ENCODE measurements around the gene CES1. TPM values are rescaled to one million over a fixed set of nuclear protein-coding genes. Genes with fewer than 3 reads are reported as not detected.

Gene CES1
- total and polyA plus RNA-seq, 7 donors, result 1.3 to 4.9 (median 3.2) TPM

DNA sequence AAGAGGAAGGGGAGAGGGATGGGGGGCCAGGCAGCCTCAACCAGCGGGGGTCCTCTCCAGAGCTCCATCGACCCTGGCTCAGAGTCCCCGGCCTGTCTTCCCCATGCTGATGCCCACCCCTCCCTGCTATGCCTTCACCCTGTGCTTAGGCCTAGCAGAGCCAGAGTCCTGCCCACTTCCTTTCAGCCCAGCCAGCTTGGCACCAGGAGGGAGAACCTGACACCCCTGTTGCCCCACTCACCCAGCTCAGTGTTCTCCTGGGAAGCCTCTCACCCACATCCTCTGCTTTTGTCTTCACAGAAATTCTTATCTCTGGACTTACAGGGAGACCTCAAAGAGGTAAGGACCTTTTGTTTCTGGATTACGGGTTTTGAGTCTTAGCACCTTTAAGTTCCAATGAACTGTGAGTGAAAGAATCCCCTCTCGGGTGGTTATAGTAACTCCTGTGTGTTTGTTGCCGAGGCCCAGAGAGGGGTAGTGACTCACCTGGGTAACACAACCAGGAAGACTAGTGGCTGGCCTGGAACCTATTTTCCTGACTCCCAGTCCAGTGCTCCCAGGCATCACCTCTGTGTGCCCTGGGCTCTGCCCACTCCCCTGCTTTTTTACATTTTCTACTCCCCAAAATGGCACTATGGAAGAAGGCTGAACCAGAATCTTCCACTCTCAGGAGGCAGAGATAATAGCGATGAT, 53.3 kb downstream of the CES1 start:
- H3K9me3 ChIP-seq, result no peaks in the 10 kb centered on the region
- ATAC-seq, result peak in 3 of 4 donors; percentile 47 to 72 (median 68)
- H3K27me3 ChIP-seq (ENCODE audit: insufficient read depth in 3 of 3, low read length in 2 of 3), result peaks cover 0 to 2% (median 0%) of the 10 kb centered on the region in 3 donors
- TF ChIP-seq CTCF (IDR thresholded peaks at IDR 0.05), result no peak
- no peak overlapping the region for H3K4me3 ChIP-seq
- H3K27ac ChIP-seq, result no peak overlapping the region
- DNase-seq, result no peak
- H3K36me3 ChIP-seq (ENCODE audit: insufficient read depth in 1 of 2, low read depth in 1 of 2), result no peaks in the 10 kb centered on the region
- intact Hi-C loops (cut with DNase I), result no loop called here
- 70 to 82% (median 81%) methylated on average over 4 to 7 of the region's 7 CpGs for WGBS, 3 donors
- no peaks in the 10 kb centered on the region for H3K4me1 ChIP-seq

GRCh38 chr16:55778757-55779156, 54.1 kb downstream of the CES1 start:
- no peak for TF ChIP-seq CTCF (IDR thresholded peaks at IDR 0.05)
- Histone ChIP-seq H3K27me3 (ENCODE audit: insufficient read depth in 3 of 3, low read length in 2 of 3) (peaks cover 0 to 2% (median 0%) of the 10 kb centered on the region in 3 donors), H3K27ac (no peak overlapping the region), H3K4me1 (no peaks in the 10 kb centered on the region), H3K9me3 (no peaks in the 10 kb centered on the region), H3K36me3 (ENCODE audit: insufficient read depth in 1 of 2, low read depth in 1 of 2) (no peaks in the 10 kb centered on the region), H3K4me3 (no peak overlapping the region)
- intact Hi-C loops (cut with DNase I), result no loop called here
- ATAC-seq (no peak), DNase-seq (no peak)
- WGBS, 3 donors, result 88 to 96% (median 95%) methylated on average over 2 of the region's 2 CpGs

DNA sequence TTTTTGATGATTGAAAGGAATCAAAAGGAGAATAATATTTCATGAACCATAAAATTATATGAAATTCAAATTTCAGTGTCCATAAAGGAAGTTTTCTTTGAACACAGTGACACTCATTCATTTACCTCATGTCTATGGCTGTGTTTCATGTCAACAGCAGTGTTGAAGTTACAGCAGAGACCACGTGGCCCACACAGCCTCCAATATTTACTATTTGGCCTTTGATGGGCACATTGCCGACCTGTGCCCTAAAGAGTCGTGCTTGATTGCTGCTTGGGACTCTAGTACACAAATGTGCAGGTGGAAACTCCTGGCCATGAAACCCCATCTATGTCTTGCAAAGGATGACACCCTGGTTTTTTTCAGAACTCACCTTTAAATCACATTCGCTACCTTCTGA, 57.0 kb downstream of the CES1 start:
- intact Hi-C loops (cut with DNase I), result no loop called here
- Histone ChIP-seq H3K36me3 (ENCODE audit: insufficient read depth in 1 of 2, low read depth in 1 of 2) (no peaks in the 10 kb centered on the region), H3K27ac (no peak overlapping the region), H3K4me3 (no peak overlapping the region), H3K9me3 (no peaks in the 10 kb centered on the region), H3K27me3 (ENCODE audit: insufficient read depth in 3 of 3, low read length in 2 of 3) (peaks cover 0 to 1% (median 0%) of the 10 kb centered on the region in 3 donors), H3K4me1 (no peaks in the 10 kb centered on the region)
- 70 to 78% (median 72%) methylated on average over 4 of the region's 4 CpGs for WGBS, 3 donors
- no peak for ATAC-seq
- DNase-seq, result no peak
- no peak for TF ChIP-seq CTCF (IDR thresholded peaks at IDR 0.05)

DNA sequence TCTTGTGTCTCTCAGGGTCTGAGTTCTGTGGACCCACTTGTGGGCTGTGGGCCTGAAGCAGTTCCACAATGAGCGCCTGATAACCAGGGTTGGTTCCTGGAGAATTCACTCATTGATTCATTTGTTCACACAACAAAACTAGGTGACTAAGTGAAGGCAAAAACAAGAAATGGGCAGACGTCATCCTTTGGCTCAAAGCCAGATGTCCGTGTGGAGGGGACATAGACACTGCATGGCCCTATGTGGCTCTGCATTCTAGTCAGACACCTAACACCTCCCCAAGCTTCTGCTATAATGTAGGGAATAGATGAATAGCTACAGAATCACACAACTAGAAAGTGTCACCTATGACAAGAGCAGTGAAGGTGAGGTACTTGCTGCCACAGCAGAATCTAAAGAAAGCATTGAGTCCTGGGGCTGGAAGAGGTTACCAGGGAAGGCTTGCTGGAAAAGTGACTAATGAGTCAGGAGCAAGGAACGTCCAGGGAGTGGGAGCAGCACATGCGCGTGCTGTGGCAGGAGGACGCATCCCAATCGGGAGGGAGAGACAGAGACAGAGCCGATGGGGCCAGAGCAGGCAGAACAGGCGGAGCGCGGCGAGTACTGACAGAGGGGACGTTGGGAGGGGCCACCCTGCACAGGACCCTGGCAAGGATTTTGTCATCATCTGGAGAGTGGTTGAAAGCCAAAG, 58.9 kb downstream of the CES1 start:
- H3K36me3 ChIP-seq (ENCODE audit: insufficient read depth in 1 of 2, low read depth in 1 of 2), result no peaks in the 10 kb centered on the region
- H3K27ac ChIP-seq, result no peak overlapping the region
- WGBS, 3 donors, result 42 to 70% (median 67%) methylated on average over 11 to 14 of the region's 14 CpGs
- no peak overlapping the region for H3K4me3 ChIP-seq
- intact Hi-C loops (cut with DNase I), result no loop called here
- ATAC-seq (peak in 2 of 4 donors; percentile 45 to 55), DNase-seq (no peak)
- peaks cover 0 to 5% (median 0%) of the 10 kb centered on the region in 3 donors for H3K27me3 ChIP-seq (ENCODE audit: insufficient read depth in 3 of 3, low read length in 2 of 3)
- TF ChIP-seq CTCF (IDR thresholded peaks at IDR 0.05), result no peak
- no peaks in the 10 kb centered on the region for H3K4me1 ChIP-seq
- H3K9me3 ChIP-seq, result no peaks in the 10 kb centered on the region
